Suppressor macrophage (primary cell): Measurements from ENCODE around the gene PHACTR2.
"Not testable (repeated sequence)": the region's sequence is repeated elsewhere in the genome, so short reads cannot be mapped to it uniquely, and the experiment has no call there.

Experiments used
- DNase-seq, 4 experiments: peaks; one replicate each; pipeline ENCODE4 v3.0.0-alpha.2; 2020 to 2022

Gene PHACTR2

GRCh38 chr6:143810745-143811144, 133.0 kb downstream of the PHACTR2 start:
- DNase-seq: no peak

- no peak for DNase-seq
These were observed 133.9 kb downstream of the PHACTR2 start for GRCh38 chr6:143811501-143812157.

GRCh38 chr6:143817621-143818020, 139.9 kb downstream of the PHACTR2 start:
- DNase-seq: no peak

- no peak for DNase-seq
These were observed 143.6 kb downstream of the PHACTR2 start for GRCh38 chr6:143821359-143821758.

GRCh38 chr6:143822584-143823024, 144.8 kb downstream of the PHACTR2 start:
- DNase-seq: peak in 2 of 4 experiments; percentile 23 to 28

- DNase-seq: no peak
These were observed 145.8 kb downstream of the PHACTR2 start for GRCh38 chr6:143823548-143823947.

- DNase-seq: no peak
These were observed 150.8 kb downstream of the PHACTR2 start for GRCh38 chr6:143828572-143828971.

GRCh38 chr6:143836150-143836549, 158.4 kb downstream of the PHACTR2 start:
- DNase-seq: no peak

GRCh38 chr6:143838395-143838794, 160.6 kb downstream of the PHACTR2 start:
- no peak for DNase-seq

- DNase-seq: no peak
These were observed 161.4 kb downstream of the PHACTR2 start for GRCh38 chr6:143839196-143839595.

GRCh38 chr6:143840595-143841265, 163.0 kb downstream of the PHACTR2 start:
- peak in 2 of 4 experiments; percentile 6 to 15 for DNase-seq

- peak; percentile 48 to 64 (median 54) for DNase-seq
These were observed 164.7 kb downstream of the PHACTR2 start for GRCh38 chr6:143842461-143842901.

- DNase-seq: peak; percentile 97 to 98 (median 98)
These were observed 165.3 kb downstream of the PHACTR2 start, which contains the start of gene LTV1 for GRCh38 chr6:143842902-143843676. TSS of gene LTV1 (plus strand) at chr6:143843338. CDS start at chr6:143843478, 140 bp downstream.

GRCh38 chr6:143843677-143843999, 165.9 kb downstream of the PHACTR2 start:
- DNase-seq: peak in 2 of 4 experiments; percentile 40 to 43

- DNase-seq: peak in 3 of 4 experiments; percentile 3 to 27 (median 24)
These were observed 166.2 kb downstream of the PHACTR2 start for GRCh38 chr6:143844006-143844405.

GRCh38 chr6:143845033-143845432, 167.3 kb downstream of the PHACTR2 start:
- peak in 2 of 4 experiments; percentile 1 to 7 for DNase-seq

GRCh38 chr6:143851706-143852105, 173.9 kb downstream of the PHACTR2 start:
- DNase-seq: not testable (repeated sequence)

GRCh38 chr6:143855057-143855456, 177.3 kb downstream of the PHACTR2 start:
- not testable (repeated sequence) for DNase-seq

- DNase-seq: not testable (repeated sequence)
These were observed 179.0 kb downstream of the PHACTR2 start for GRCh38 chr6:143856762-143857161.

- no peak for DNase-seq
These were observed 179.9 kb downstream of the PHACTR2 start for GRCh38 chr6:143857651-143858050.

GRCh38 chr6:143859891-143860660, 182.3 kb downstream of the PHACTR2 start:
- no peak for DNase-seq

- no peak for DNase-seq
These were observed 186.0 kb downstream of the PHACTR2 start for GRCh38 chr6:143863771-143864170.
